OCI-LY1 (cell line): Measurements from ENCODE around the gene SFTA2.
"Not testable (repeated sequence)": the region's sequence is repeated elsewhere in the genome, so short reads cannot be mapped to it uniquely, and the experiment has no call there.

Experiments
- H2AFZ ChIP-seq: fragments of 200-600 bp; sonication (generic), shearing (Covaris generic); 2 replicates; pipeline ENCODE4 v1.6.0; 2014; ENCODE audit warnings: antibody characterized with exemption, mild to moderate bottlenecking, low read length
- H3F3A ChIP-seq: fragments of 200-600 bp; sonication (generic), shearing (Covaris generic); 2 replicates; pipeline ENCODE4 v1.6.0; 2014; ENCODE audit warnings: mild to moderate bottlenecking, antibody characterized with exemption, low read length, moderate library complexity; ENCODE audit not compliant: insufficient read depth
- H3K27ac ChIP-seq: fragments of 200-600 bp; sonication (generic); 2 replicates; pipeline ENCODE4 v1.5.1; 2014; ENCODE audit warnings: low read length, mixed run types, mild to moderate bottlenecking, low read depth; ENCODE audit not compliant: poor library complexity, severe bottlenecking
- H3K27me3 ChIP-seq: fragments of 200-600 bp; sonication (generic); 2 replicates; pipeline ENCODE4 v1.6.0; 2014; ENCODE audit warnings: antibody characterized with exemption, mild to moderate bottlenecking, low read length, moderate library complexity; ENCODE audit not compliant: insufficient read depth
- H3K36me3 ChIP-seq: fragments of 200-600 bp; sonication (generic); 2 replicates; pipeline ENCODE4 v1.6.1; 2014; ENCODE audit warnings: mild to moderate bottlenecking, antibody characterized with exemption, low read length, moderate library complexity, mixed read lengths; ENCODE audit not compliant: insufficient read depth
- H3K4me1 ChIP-seq: fragments of 200-600 bp; sonication (generic); 2 replicates; pipeline ENCODE4 v1.5.1; 2014; ENCODE audit warnings: mild to moderate bottlenecking, low read length, moderate library complexity; ENCODE audit not compliant: insufficient read depth, severe bottlenecking
- H3K4me2 ChIP-seq: fragments of 200-600 bp; sonication (generic), shearing (Covaris generic); 2 replicates; pipeline ENCODE4 v1.6.1; 2014; ENCODE audit warnings: low read length
- H3K4me3 ChIP-seq: fragments of 200-600 bp; sonication (generic); 2 replicates; pipeline ENCODE4 v1.5.1; 2014; ENCODE audit warnings: low read length, low read depth, mild to moderate bottlenecking, mixed read lengths; ENCODE audit not compliant: poor library complexity, severe bottlenecking
- H3K79me2 ChIP-seq: fragments of 200-600 bp; shearing (Covaris generic); 2 replicates; pipeline ENCODE4 v1.6.1; 2016; ENCODE audit warnings: mixed run types, low read length, mixed read lengths; ENCODE audit not compliant: insufficient read depth
- H3K9ac ChIP-seq: fragments of 200-600 bp; sonication (generic), shearing (Covaris generic); 2 replicates; pipeline ENCODE4 v1.6.1; 2014; ENCODE audit warnings: mild to moderate bottlenecking, low read length, mixed read lengths
- H3K9me2 ChIP-seq: fragments of 200-600 bp; sonication (generic), shearing (Covaris generic); 2 replicates; pipeline ENCODE4 v1.6.1; 2014; ENCODE audit warnings: low read depth, mild to moderate bottlenecking, low read length, mixed read lengths
- H3K9me3 ChIP-seq: fragments of 200-600 bp; shearing (Covaris generic); 2 replicates; pipeline ENCODE4 v1.6.1; 2014; ENCODE audit warnings: low read length, mixed read lengths
- H4K20me1 ChIP-seq: fragments of 200-600 bp; sonication (generic), shearing (Covaris generic); 2 replicates; pipeline ENCODE4 v1.6.0; 2016; ENCODE audit warnings: mild to moderate bottlenecking, low read length; ENCODE audit not compliant: insufficient read depth
- EZH2 ChIP-seq: fragments of 200-600 bp; sonication (generic), shearing (Covaris generic); IDR thresholded peaks from 2 replicates; pipeline ENCODE4 v1.8.0; 2017; ENCODE audit warnings: borderline replicate concordance, mixed run types, mild to moderate bottlenecking, antibody characterized with exemption, low read length, moderate library complexity, mixed read lengths
- TF ChIP-seq, protein P1 (sequence below): fragments of 200-600 bp; sonication (generic), shearing (Covaris generic); IDR thresholded peaks from 2 replicates; pipeline ENCODE4 v1.5.1; 2017; ENCODE audit warnings: mild to moderate bottlenecking, antibody characterized with exemption, low read length, moderate library complexity, mixed read lengths

The SFTA2 gene

DNA sequence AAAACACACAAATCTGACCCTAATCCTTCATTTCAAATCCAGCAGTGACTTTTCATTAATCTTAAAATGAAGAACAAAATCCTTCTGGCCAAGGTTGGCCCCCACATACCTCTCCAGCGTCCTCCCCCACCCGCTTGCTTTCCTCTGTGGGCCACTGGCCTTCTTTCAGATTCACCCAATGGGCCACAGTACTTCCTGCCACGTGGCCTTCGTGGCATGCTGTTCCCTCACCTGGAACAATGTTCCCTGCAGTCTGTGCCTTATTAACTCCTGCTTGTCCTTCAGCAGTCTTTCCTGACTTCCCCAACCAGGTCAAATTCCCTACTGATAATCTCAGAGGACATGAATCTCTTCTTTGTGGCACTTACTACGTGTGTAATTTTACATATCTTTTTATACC is 29.3 kb downstream of the SFTA2 start:
- Histone ChIP-seq H3K4me1 (peaks cover 6% of the 10 kb centered on the region), H3K4me3 (no peak overlapping the region), H3K27ac (no peak overlapping the region), H3K4me2 (no peak overlapping the region), H3K9me3 (no peaks in the 10 kb centered on the region), H3K79me2 (no peaks in the 10 kb centered on the region), H4K20me1 (no peaks in the 10 kb centered on the region), H3F3A (no peaks in the 10 kb centered on the region; the same call in 1 of the 2 replicates), H3K9ac (no peak overlapping the region), H2AFZ (no peak overlapping the region; the same call in 1 of the 2 replicates), H3K27me3 (0 out of 2 replicates have a peak, but pooled peaks cover 3% of the 10 kb centered on the region), H3K9me2 (no peaks in the 10 kb centered on the region), H3K36me3 (no peaks in the 10 kb centered on the region)
- TF ChIP-seq, protein P1, sequence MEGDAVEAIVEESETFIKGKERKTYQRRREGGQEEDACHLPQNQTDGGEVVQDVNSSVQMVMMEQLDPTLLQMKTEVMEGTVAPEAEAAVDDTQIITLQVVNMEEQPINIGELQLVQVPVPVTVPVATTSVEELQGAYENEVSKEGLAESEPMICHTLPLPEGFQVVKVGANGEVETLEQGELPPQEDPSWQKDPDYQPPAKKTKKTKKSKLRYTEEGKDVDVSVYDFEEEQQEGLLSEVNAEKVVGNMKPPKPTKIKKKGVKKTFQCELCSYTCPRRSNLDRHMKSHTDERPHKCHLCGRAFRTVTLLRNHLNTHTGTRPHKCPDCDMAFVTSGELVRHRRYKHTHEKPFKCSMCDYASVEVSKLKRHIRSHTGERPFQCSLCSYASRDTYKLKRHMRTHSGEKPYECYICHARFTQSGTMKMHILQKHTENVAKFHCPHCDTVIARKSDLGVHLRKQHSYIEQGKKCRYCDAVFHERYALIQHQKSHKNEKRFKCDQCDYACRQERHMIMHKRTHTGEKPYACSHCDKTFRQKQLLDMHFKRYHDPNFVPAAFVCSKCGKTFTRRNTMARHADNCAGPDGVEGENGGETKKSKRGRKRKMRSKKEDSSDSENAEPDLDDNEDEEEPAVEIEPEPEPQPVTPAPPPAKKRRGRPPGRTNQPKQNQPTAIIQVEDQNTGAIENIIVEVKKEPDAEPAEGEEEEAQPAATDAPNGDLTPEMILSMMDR, result no peak
- TF ChIP-seq EZH2, result no peak

- not testable (repeated sequence) for H3K27me3 ChIP-seq, H4K20me1 ChIP-seq, H3K4me2 ChIP-seq
Observed at GRCh38 chr6:30902196-30902595, 29.8 kb downstream of the SFTA2 start.

GRCh38 chr6:30901436-30901835 is 30.5 kb downstream of the SFTA2 start:
- Histone ChIP-seq H3K27ac (no peak overlapping the region), H3K9me2 (no peaks in the 10 kb centered on the region), H3K79me2 (no peaks in the 10 kb centered on the region), H3K4me3 (no peak overlapping the region), H3K9ac (no peak overlapping the region), H3K27me3 (0 out of 2 replicates have a peak, but pooled peaks cover 3% of the 10 kb centered on the region), H3F3A (no peaks in the 10 kb centered on the region; the same call in 1 of the 2 replicates), H3K4me2 (no peak overlapping the region), H2AFZ (no peak overlapping the region), H4K20me1 (no peaks in the 10 kb centered on the region), H3K36me3 (no peaks in the 10 kb centered on the region), H3K4me1 (peaks cover 6% of the 10 kb centered on the region), H3K9me3 (no peaks in the 10 kb centered on the region)
- TF ChIP-seq EZH2, result no peak
- TF ChIP-seq, protein P1, result no peak

More at GRCh38 chr6:30902196-30902595, 29.8 kb downstream of the SFTA2 start:
- H2AFZ ChIP-seq, H3K79me2 ChIP-seq, H3K9me3 ChIP-seq, H3K27ac ChIP-seq, H3K9ac ChIP-seq, H3K36me3 ChIP-seq, H3F3A ChIP-seq, H3K9me2 ChIP-seq, H3K4me1 ChIP-seq, H3K4me3 ChIP-seq: not testable (repeated sequence)

- Histone ChIP-seq H3K4me2 (no peak overlapping the region), H3K27ac (no peak overlapping the region), H3K4me3 (no peak overlapping the region), H3K9me2 (no peaks in the 10 kb centered on the region), H3K9me3 (no peaks in the 10 kb centered on the region), H3F3A (no peaks in the 10 kb centered on the region; the same call in 1 of the 2 replicates), H3K9ac (no peak overlapping the region), H2AFZ (no peak overlapping the region), H4K20me1 (no peaks in the 10 kb centered on the region), H3K36me3 (no peaks in the 10 kb centered on the region), H3K79me2 (no peaks in the 10 kb centered on the region), H3K4me1 (peaks cover 6% of the 10 kb centered on the region), H3K27me3 (0 out of 2 replicates have a peak, but pooled peaks cover 3% of the 10 kb centered on the region)
- no peak for TF ChIP-seq EZH2
- TF ChIP-seq, protein P1, result no peak
Observed at GRCh38 chr6:30900863-30901417, 31.0 kb downstream of the SFTA2 start.
